GM12878 (cell line): ENCODE measurements around the gene TSC22D1.

Experiments used
- CHD2 ChIP-seq: IDR thresholded peaks from 2 replicates; pipeline ENCODE4 v1.6.1; 2011; ENCODE audit warnings: low read depth, low read length, improper control_type of control experiment, borderline replicate concordance
- EGR1 ChIP-seq, 2 experiments: IDR thresholded peaks; 1 replicate in 1 of 2; 2 replicates in 1 of 2; pipeline ENCODE4 v1.6.1; 2011 to 2012; ENCODE audit warnings: low read depth in 2 of 2, low read length in 2 of 2, borderline replicate concordance in 1 of 2, mild to moderate bottlenecking in 1 of 2, moderate library complexity in 1 of 2
- POLR2A ChIP-seq: IDR thresholded peaks from 2 replicates; pipeline ENCODE4 v1.6.1; 2011; ENCODE audit warnings: low read depth, mild to moderate bottlenecking, low read length
- POLR2AphosphoS5 ChIP-seq: IDR thresholded peaks from 2 replicates; pipeline ENCODE4 v1.6.1; 2011; ENCODE audit warnings: mild to moderate bottlenecking, low read length, inconsistent platforms
- SIN3A ChIP-seq: IDR thresholded peaks from 2 replicates; pipeline ENCODE4 v1.6.1; 2012; ENCODE audit warnings: low read depth, low read length, improper control_type of control experiment
- TF ChIP-seq, protein P1 (sequence below): IDR thresholded peaks from 2 replicates; pipeline ENCODE4 v1.6.1; 2011; ENCODE audit warnings: borderline replicate concordance, low read depth, mild to moderate bottlenecking, moderate library complexity, low read length; ENCODE audit not compliant: insufficient read depth, poor library complexity, severe bottlenecking
- TF ChIP-seq, protein P2 (sequence below), 3 experiments: IDR thresholded peaks in 2 of 3; conservative IDR thresholded peaks in 1 of 3; 2 replicates each; pipeline ENCODE4 v1.5.1; 2011; ENCODE audit warnings: low read depth in 3 of 3, low read length in 3 of 3, mild to moderate bottlenecking in 3 of 3, control low read depth in 2 of 3, moderate library complexity in 2 of 3, inconsistent platforms in 1 of 3, mixed read lengths in 1 of 3; ENCODE audit not compliant: control insufficient read depth in 2 of 3, insufficient read depth in 1 of 3; ENCODE audit errors: extremely low read depth in 1 of 3
- TF ChIP-seq, protein P3 (sequence below): IDR thresholded peaks from 2 replicates; pipeline ENCODE4 v1.6.1; 2011; ENCODE audit warnings: low read depth, mild to moderate bottlenecking, low read length, moderate library complexity, borderline replicate concordance; ENCODE audit errors: extremely low read depth
- TF ChIP-seq, protein P4 (sequence below): IDR thresholded peaks from 2 replicates; pipeline ENCODE4 v1.6.1; 2012; ENCODE audit warnings: low read length, inconsistent platforms

DNA sequence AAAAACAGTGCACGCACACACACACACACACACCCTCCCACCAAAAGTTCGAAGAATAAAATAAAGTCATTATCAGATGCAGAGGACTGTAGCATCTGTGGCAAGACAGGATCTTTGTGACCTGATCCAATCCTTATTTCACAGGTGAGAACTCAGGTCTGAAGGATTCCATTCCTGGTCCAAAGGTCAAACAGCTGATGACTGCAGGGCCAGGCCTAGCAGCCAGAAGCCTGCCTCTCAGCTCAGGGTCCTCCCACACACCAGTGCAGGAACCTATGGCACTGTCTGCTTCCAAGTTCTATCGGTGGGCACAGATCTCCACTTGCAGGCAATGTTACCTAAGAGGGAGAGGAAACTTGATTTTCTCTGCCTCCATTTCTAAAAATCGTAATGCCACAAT, 145.0 kb downstream of the TSC22D1 start:
- TF ChIP-seq, protein P1, sequence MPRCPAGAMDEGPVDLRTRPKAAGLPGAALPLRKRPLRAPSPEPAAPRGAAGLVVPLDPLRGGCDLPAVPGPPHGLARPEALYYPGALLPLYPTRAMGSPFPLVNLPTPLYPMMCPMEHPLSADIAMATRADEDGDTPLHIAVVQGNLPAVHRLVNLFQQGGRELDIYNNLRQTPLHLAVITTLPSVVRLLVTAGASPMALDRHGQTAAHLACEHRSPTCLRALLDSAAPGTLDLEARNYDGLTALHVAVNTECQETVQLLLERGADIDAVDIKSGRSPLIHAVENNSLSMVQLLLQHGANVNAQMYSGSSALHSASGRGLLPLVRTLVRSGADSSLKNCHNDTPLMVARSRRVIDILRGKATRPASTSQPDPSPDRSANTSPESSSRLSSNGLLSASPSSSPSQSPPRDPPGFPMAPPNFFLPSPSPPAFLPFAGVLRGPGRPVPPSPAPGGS = no peak
- TF ChIP-seq, protein P2, sequence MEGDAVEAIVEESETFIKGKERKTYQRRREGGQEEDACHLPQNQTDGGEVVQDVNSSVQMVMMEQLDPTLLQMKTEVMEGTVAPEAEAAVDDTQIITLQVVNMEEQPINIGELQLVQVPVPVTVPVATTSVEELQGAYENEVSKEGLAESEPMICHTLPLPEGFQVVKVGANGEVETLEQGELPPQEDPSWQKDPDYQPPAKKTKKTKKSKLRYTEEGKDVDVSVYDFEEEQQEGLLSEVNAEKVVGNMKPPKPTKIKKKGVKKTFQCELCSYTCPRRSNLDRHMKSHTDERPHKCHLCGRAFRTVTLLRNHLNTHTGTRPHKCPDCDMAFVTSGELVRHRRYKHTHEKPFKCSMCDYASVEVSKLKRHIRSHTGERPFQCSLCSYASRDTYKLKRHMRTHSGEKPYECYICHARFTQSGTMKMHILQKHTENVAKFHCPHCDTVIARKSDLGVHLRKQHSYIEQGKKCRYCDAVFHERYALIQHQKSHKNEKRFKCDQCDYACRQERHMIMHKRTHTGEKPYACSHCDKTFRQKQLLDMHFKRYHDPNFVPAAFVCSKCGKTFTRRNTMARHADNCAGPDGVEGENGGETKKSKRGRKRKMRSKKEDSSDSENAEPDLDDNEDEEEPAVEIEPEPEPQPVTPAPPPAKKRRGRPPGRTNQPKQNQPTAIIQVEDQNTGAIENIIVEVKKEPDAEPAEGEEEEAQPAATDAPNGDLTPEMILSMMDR (IDR thresholded peaks at IDR 0.05 in 2 of 3, conservative IDR thresholded peaks at IDR 0.05 in 1 of 3; ENCODE audit: control insufficient read depth in 2 of 3, extremely low read depth in 1 of 3, insufficient read depth in 1 of 3, low read depth in 3 of 3, low read length in 3 of 3) = no peak
- TF ChIP-seq POLR2A (no peak), EGR1 (IDR thresholded peaks at IDR 0.05; ENCODE audit: borderline replicate concordance in 1 of 2, low read depth in 2 of 2, low read length in 2 of 2) (no peak), POLR2AphosphoS5 (no peak), CHD2 (no peak), SIN3A (no peak)
- TF ChIP-seq, protein P3, sequence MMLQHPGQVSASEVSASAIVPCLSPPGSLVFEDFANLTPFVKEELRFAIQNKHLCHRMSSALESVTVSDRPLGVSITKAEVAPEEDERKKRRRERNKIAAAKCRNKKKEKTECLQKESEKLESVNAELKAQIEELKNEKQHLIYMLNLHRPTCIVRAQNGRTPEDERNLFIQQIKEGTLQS = no peak
- TF ChIP-seq, protein P4, sequence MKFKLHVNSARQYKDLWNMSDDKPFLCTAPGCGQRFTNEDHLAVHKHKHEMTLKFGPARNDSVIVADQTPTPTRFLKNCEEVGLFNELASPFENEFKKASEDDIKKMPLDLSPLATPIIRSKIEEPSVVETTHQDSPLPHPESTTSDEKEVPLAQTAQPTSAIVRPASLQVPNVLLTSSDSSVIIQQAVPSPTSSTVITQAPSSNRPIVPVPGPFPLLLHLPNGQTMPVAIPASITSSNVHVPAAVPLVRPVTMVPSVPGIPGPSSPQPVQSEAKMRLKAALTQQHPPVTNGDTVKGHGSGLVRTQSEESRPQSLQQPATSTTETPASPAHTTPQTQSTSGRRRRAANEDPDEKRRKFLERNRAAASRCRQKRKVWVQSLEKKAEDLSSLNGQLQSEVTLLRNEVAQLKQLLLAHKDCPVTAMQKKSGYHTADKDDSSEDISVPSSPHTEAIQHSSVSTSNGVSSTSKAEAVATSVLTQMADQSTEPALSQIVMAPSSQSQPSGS = no peak
